Mucosa of rectum (tissue), 2 donors: ENCODE measurements around the gene MPL.

Experiments used
- H3K27ac ChIP-seq, 2 donors: one replicate each; pipeline ENCODE4 v1.7.0; 2013; ENCODE audit warnings: inconsistent platforms in 2 of 2, low read depth in 2 of 2, low read length in 2 of 2
- H3K27me3 ChIP-seq, 2 donors: one replicate each; pipeline ENCODE4 v1.7.0; 2013; ENCODE audit warnings: low read length in 2 of 2; ENCODE audit not compliant: control insufficient read depth in 2 of 2, insufficient read depth in 2 of 2
- H3K36me3 ChIP-seq, 2 donors: one replicate each; pipeline ENCODE4 v1.7.0; 2013; ENCODE audit warnings: low read length in 2 of 2; ENCODE audit not compliant: control insufficient read depth in 2 of 2, insufficient read depth in 2 of 2
- H3K4me1 ChIP-seq, 2 donors: one replicate each; pipeline ENCODE4 v1.7.0; 2013; ENCODE audit warnings: low read length in 2 of 2, mild to moderate bottlenecking in 1 of 2; ENCODE audit not compliant: control insufficient read depth in 2 of 2, insufficient read depth in 2 of 2
- H3K4me3 ChIP-seq, 2 donors: one replicate each; pipeline ENCODE4 v1.7.0; 2013; ENCODE audit warnings: low read length in 2 of 2
- H3K9ac ChIP-seq, 2 donors: one replicate each; pipeline ENCODE4 v1.7.0; 2013; ENCODE audit warnings: low read length in 2 of 2, low read depth in 1 of 2, mild to moderate bottlenecking in 1 of 2
- H3K9me3 ChIP-seq, 2 donors: one replicate each; pipeline ENCODE4 v1.7.0; 2013; ENCODE audit warnings: low read length in 2 of 2; ENCODE audit not compliant: control insufficient read depth in 2 of 2
- donor health status: healthy.
- donor health status: Normal muscosa, but diverticular disease.

MPL gene

GRCh38 chr1:43305926-43306687 is 31.5 kb upstream of the MPL start:
- no peak overlapping the region for H3K4me3 ChIP-seq
- no peaks in the 10 kb centered on the region for H3K36me3 ChIP-seq
- H3K9me3 ChIP-seq: no peaks in the 10 kb centered on the region
- no peak overlapping the region for H3K27ac ChIP-seq
- H3K27me3 ChIP-seq: no peaks in the 10 kb centered on the region
- H3K4me1 ChIP-seq: peaks cover 25 to 28% of the 10 kb centered on the region in 2 donors
- H3K9ac ChIP-seq: no peak overlapping the region

GRCh38 chr1:43306688-43307457 is 30.7 kb upstream of the MPL start:
- Histone ChIP-seq H3K4me3 (no peak overlapping the region), H3K4me1 (peaks cover 24 to 27% of the 10 kb centered on the region in 2 donors), H3K9me3 (no peaks in the 10 kb centered on the region), H3K36me3 (no peaks in the 10 kb centered on the region), H3K27me3 (no peaks in the 10 kb centered on the region), H3K27ac (no peak overlapping the region), H3K9ac (no peak overlapping the region)

- Histone ChIP-seq H3K36me3 (no peaks in the 10 kb centered on the region), H3K9ac (no peak overlapping the region), H3K27me3 (no peaks in the 10 kb centered on the region), H3K27ac (no peak overlapping the region), H3K9me3 (no peaks in the 10 kb centered on the region), H3K4me3 (no peak overlapping the region), H3K4me1 (peaks cover 17 to 20% of the 10 kb centered on the region in 2 donors)
These were observed 30.0 kb upstream of the MPL start for GRCh38 chr1:43307458-43308158.

- H3K4me3 ChIP-seq: no peak overlapping the region
- peaks cover 11 to 13% of the 10 kb centered on the region in 2 donors for H3K4me1 ChIP-seq
- H3K9ac ChIP-seq: no peak overlapping the region
- no peaks in the 10 kb centered on the region for H3K9me3 ChIP-seq
- no peaks in the 10 kb centered on the region for H3K27me3 ChIP-seq
- no peaks in the 10 kb centered on the region for H3K36me3 ChIP-seq
- H3K27ac ChIP-seq: no peak overlapping the region
These were observed 28.8 kb upstream of the MPL start for GRCh38 chr1:43308635-43309404.

GRCh38 chr1:43309405-43310025 is 28.1 kb upstream of the MPL start:
- no peaks in the 10 kb centered on the region for H3K9me3 ChIP-seq
- peaks cover 4 to 6% of the 10 kb centered on the region in 2 donors for H3K4me1 ChIP-seq
- H3K4me3 ChIP-seq: no peak overlapping the region
- H3K27me3 ChIP-seq: no peaks in the 10 kb centered on the region
- no peak overlapping the region for H3K27ac ChIP-seq
- H3K36me3 ChIP-seq: no peaks in the 10 kb centered on the region
- no peak overlapping the region for H3K9ac ChIP-seq

GRCh38 chr1:43311521-43311920 is 26.1 kb upstream of the MPL start:
- no peaks in the 10 kb centered on the region for H3K9me3 ChIP-seq
- H3K27me3 ChIP-seq: no peaks in the 10 kb centered on the region
- H3K4me1 ChIP-seq: peaks cover 3 to 4% of the 10 kb centered on the region in 2 donors
- no peak overlapping the region for H3K9ac ChIP-seq
- no peak overlapping the region for H3K27ac ChIP-seq
- no peak overlapping the region for H3K4me3 ChIP-seq
- H3K36me3 ChIP-seq: no peaks in the 10 kb centered on the region

GRCh38 chr1:43312212-43312623 is 25.4 kb upstream of the MPL start:
- Histone ChIP-seq H3K9ac (no peak overlapping the region), H3K36me3 (no peaks in the 10 kb centered on the region), H3K27me3 (no peaks in the 10 kb centered on the region), H3K27ac (no peak overlapping the region), H3K4me1 (peaks cover 3 to 4% of the 10 kb centered on the region in 2 donors), H3K9me3 (no peaks in the 10 kb centered on the region), H3K4me3 (no peak overlapping the region)

GRCh38 chr1:43312663-43313515 is 24.7 kb upstream of the MPL start:
- Histone ChIP-seq H3K9ac (no peak overlapping the region), H3K9me3 (no peaks in the 10 kb centered on the region), H3K4me3 (no peak overlapping the region), H3K27me3 (no peaks in the 10 kb centered on the region), H3K4me1 (peaks cover 3 to 4% of the 10 kb centered on the region in 2 donors), H3K36me3 (no peaks in the 10 kb centered on the region), H3K27ac (no peak overlapping the region)

GRCh38 chr1:43313771-43314170 is 23.8 kb upstream of the MPL start:
- Histone ChIP-seq H3K4me1 (peaks cover 3 to 4% of the 10 kb centered on the region in 2 donors), H3K36me3 (no peaks in the 10 kb centered on the region), H3K27ac (no peak overlapping the region), H3K27me3 (no peaks in the 10 kb centered on the region), H3K4me3 (no peak overlapping the region), H3K9ac (no peak overlapping the region), H3K9me3 (no peaks in the 10 kb centered on the region)
